Glomerular endothelial cell (primary cell): Measurements from ENCODE around the gene ZPR1. TPM values are rescaled to one million over a fixed set of nuclear protein-coding genes. Genes with fewer than 3 reads are reported as not detected.
"Not testable (repeated sequence)": the region's sequence is repeated elsewhere in the genome, so short reads cannot be mapped to it uniquely, and the experiment has no call there.

ENCODE experiments used
- DNase-seq: peaks from one replicate; pipeline ENCODE4 v3.0.0-alpha.2; 2011; ENCODE audit warnings: low read depth, low spot score; ENCODE audit errors: extremely low read depth
- total RNA-seq: library from RNA; depleted of rRNA; stranded (reverse); fragments of >200 nt; gene quantifications from 2 replicates; pipeline ENCODE4 v1.2.3, GENCODE V29; 2015

The ZPR1 gene
- total RNA-seq, 1 donor from 2014 or later, result 50.9 TPM

- no peak for DNase-seq
These were observed 25.7 kb downstream of the ZPR1 start for GRCh38 chr11:116762132-116762531.

GRCh38 chr11:116756044-116756443 is 31.8 kb downstream of the ZPR1 start:
- DNase-seq, result not testable (repeated sequence)

DNA sequence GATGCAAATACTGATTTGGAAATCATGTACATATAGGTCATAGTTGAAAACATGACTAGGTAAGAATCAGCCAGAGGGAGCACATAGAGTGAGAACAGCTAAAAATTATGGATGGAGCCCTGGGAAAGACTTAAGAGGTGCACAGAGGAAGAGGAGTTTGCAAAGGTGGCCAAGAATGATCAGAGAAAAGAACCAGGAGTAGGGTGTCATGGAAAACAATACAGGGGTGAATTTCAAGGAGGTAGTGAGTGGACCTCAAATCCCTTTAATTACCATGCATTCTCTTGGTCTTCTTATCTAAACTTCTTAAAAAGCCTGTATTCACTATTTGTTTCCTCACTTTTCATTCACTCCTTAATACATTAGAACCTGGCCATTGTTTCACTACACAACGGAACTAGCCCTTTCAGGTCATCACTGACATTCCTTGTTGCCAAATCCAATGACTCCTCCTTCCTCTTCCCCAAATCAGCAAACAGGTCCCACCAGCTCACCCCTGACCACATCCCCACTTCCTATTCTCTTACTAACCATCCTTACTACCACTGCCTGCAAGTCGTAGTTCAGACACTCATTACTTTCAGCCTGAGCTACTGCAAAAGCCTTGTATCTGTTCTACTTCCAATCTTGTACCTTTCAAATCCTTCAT is 37.6 kb downstream of the ZPR1 start:
- no peak for DNase-seq

DNA sequence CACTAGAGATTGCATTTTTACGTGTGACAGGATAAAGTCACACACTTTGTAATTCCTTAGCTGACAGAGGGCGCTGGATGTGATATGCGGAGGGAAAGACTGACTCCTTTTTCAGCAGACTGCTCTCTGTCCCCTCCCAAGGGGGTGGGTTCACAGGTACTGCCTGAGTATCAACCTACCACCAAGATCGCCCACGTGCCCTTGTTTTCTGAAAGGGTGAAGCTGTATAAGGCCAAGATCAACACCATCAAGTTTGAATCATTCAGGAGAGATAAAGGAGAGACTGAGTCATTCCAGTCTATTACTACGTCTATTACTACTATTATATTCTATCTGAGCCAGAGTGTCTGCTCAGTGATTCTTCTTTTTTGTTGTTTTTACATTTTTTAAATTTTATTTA is 45.7 kb downstream of the ZPR1 start:
- DNase-seq, result no peak

- DNase-seq, result no peak
These were observed 47.1 kb downstream of the ZPR1 start for GRCh38 chr11:116740741-116741140.

DNA sequence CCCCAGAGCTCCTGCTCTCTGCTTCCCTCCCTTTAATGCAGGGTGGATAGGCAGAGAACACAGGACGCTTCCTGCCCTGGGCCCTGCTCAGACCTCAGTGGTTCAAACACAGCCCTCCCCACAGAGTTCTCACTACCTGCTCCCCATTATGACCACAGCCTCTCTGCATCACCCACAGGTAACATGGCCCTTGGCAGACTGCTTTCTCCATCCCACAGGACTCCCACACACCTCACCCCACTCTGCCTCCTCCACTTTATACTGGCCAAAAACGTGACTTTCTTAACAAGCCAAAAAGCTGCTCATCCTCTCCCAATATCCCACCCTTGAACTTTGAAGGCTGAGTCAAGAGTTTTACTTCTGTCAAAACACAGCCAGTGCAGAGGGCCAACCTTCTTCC is 48.8 kb downstream of the ZPR1 start:
- no peak for DNase-seq

DNA sequence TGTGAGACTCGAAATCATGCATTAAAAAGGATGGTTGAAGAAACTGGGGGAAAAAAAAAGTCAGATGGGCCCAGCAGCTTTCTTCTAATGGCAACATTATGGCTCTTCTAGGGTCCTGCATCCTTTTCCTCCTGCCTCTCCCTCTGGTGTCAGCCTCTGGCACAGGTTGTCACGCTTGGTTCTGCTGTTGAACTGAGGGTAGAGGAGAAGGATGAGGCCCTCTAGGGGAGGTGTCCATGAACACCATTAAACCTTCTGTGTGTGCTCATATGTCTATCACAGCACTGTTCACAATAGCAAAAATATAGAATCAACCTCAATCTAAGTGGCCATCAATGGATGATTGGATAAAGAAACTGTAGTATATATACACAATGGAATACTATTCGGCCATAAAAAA is 51.1 kb downstream of the ZPR1 start:
- no peak for DNase-seq

DNA sequence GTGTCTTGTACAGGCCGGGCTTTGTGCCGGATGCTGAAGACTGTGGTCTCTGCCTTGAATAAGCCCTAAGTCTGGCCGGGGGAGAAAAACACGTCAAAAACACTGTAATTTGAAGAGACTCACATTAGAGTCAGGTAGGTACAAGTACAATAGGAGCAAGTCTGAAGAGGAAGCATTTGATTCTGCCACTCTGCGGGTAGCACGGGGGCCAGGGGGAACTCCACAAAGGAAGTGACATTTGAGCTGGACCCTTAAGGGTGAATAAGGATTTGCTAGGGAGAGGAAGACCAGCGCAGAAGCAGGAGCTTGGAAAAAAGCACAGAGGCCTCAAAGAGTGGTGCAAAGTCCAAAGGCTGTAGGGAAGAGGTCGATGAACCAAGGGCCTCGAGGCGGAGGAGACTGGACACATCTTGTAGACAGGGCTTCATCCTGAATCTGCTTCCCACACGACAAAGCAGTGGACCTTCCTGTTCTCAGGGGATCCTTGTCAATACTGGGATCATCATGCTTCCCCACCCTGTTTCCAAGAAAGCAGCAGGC is 53.8 kb downstream of the ZPR1 start:
- DNase-seq, result no peak

- no peak for DNase-seq
These were observed 54.6 kb downstream of the ZPR1 start for GRCh38 chr11:116733043-116733755.

DNA sequence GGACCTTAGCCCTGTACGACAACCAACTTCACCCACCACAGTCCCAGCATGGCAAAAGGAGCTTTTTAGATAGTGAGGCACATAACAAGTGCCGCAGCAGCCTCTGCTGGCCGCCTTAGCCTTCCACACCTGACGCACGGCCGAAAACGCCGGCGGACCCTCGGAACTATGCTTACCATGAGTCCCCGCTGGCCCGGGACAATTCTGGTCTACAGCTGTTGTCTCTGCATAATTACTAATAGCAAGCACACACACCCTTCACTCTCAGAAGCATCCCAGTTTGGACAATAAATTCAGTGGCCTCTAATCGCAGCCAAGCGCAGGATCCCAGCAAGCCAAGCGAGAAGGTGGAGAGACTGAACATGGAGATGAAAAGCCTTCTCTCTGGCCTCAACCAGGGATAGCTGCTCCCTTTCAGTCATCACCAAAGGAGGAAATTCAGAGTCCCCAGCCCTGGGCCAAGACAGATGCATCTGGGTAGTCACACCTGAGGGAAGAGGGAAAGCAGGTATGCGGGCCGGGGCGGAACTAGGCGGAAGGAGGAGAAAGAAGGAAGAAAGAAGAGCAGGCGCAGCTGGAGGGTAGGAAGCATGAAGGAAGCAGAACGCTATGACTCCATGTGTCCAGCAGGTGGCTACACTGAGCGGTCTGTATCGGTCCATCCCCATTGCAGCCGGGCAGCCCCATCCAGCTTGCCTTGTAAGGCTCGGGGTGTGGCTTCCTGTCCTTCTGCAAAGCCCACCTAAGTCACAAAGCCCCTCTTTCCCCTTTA is 55.4 kb downstream of the ZPR1 start:
- no peak for DNase-seq

DNA sequence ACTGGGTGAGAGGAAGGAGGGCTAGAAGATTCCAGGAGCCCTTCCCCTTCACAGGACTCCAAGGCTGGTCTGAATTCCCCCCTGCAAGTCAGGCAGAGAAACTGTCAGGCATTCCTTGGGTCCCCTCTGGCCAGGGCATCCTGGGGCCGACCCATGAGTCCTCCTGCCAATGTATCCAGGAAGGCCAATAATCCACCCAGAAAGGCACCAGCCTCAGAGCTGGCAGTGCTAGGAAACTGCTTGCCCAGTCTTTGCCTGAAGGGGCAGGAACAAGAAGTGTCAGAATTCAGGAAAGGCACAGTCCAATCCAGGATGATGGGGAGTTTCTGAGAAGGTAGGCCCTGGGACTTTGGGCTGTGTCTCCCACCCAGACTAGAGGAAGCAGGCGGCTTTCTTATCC is 56.0 kb downstream of the ZPR1 start:
- no peak for DNase-seq

DNA sequence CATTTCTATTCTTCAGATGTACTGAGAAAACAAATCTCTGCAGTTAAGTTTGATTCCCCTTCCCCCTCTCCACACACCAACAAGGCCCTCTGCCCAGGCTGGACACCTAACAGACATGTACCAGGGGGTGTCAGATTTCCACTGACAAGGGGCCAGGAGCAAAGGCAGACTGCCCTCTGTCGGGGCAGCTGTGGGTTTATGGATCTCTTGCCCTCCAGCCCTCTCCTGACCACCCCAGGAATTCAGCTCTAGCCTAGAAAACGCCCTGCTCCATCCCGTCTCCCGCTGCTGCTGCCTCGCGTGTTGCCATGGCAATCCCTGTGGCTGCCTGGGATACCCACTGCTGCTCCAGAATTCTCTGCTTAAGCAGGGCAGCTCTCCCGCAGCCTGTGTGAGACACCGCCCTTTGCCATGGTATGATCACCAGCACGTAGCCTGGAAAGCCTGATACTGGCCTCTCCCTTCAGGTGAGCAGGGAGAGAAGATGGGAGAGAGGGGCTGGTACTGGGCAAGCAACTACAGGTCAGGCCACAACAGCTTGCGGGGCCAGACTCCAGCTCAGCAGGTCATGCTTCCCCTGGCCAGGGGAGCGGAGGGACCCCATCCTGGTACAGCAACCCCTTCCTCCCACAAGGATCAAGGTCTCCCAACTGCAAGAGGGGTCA is 56.6 kb downstream of the ZPR1 start:
- no peak for DNase-seq

GRCh38 chr11:116730601-116731000 is 57.2 kb downstream of the ZPR1 start:
- DNase-seq, result no peak

GRCh38 chr11:116730241-116730561 is 57.6 kb downstream of the ZPR1 start:
- no peak for DNase-seq

GRCh38 chr11:116729501-116730240 is 58.2 kb downstream of the ZPR1 start:
- no peak for DNase-seq

- DNase-seq, result no peak
These were observed 59.8 kb downstream of the ZPR1 start for GRCh38 chr11:116727990-116728389.

DNA sequence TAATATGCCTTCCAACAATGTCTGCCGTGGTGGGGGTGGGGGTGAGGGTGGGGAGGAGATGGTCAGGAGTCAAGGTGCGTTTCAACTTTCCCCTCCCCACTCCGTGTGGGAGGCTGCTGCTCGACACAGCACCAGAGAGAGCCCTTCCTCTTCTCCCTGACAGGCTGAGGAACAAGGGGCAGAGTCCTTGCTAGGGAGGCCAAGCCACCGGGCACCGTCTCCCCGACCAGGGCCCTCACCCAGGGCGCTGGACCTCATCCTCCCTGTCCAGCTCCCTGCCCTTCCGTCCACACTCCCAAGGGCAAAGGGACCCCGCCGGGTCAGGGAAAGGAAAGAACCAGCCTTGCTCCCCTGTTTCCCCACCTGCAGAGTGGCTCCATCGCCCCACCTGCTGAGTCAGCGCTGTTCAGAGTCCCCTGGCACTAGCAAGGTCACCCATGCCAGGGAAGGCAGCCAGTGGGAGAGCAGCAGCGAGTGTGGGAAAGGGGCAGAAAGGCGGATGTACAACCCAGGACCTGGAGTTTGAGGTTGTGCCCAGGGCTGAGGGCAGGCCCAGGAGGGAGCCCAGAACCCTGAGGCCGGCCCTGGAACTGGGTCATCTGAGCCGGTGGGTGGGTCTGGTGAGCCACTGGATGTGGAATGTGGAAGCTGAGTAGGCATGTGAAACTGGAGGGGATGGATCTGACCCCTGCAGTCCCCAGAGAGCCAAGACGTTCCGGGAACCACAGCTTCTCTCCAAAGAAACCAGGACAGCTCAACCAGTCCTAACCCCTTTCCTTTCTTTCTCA is 62.2 kb downstream of the ZPR1 start:
- no peak for DNase-seq

DNA sequence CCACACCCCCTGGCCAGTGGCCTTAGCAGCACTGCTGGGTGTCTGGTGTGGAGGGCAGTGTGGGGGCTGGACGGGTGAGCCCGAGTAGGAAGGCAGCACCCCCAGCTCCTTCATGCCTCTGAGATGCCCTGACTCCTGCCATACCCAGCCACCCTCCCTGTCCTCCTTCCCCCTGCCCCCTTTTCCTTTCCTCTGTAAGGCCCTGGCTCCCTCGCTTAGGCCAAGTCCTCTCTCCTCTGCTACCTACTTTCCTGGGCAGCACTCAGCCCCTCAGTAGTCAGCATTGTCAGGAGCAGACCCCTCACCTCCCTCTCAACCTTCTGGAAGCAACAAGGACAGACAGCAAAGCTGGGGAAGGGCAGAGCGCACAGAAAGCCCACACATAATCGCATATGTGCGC is 63.0 kb downstream of the ZPR1 start:
- DNase-seq, result no peak
